Measurements from ENCODE around the gene TLE1.

Gene TLE1

DNA sequence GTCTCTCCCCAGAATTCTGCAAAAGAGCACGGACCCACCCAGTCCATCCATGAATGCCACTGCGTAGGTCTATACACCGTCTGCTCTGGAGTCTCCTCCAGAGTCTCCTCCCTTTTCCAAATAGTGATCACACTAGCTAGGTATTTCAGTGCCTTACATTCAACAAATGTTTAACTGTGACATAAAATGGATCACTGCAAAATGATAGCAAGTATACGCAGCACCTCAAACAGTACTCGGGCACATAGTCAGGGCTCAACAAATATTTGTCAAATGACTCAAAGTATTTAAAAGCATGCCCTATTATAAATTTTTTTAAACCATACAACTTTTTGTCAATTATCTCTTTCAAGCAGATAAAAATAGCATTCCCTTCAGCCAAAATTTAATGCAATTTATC is 60.5 kb downstream of the TLE1 start:
- TF ChIP-seq CTCF (IDR thresholded peaks at IDR 0.05; ENCODE audit: insufficient read depth, missing control alignments), result no peak
- no peak for DNase-seq (ENCODE audit: insufficient read length, low spot score)
- FAIRE-seq, result no peak

DNA sequence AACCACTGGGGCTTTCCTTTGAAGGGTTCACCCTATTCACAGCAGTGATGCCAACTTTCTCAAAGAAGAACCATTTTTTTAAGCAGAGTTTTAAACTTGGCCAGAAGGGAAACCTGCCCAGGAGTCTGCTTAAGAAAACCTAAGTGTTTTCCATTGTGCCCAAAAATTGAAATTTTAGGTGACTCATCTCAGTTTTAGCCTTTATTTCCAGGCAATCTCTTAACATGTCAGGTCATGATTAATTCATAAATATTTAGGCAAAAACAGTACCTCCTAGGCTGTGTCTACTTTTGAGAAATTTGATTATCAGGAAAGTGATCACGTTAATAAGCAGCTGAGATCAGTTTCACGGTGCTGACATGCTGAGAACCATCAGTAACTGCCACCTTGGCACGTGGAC is 61.9 kb downstream of the TLE1 start:
- no peak for TF ChIP-seq CTCF (IDR thresholded peaks at IDR 0.05; ENCODE audit: insufficient read depth, missing control alignments)
- no peak for FAIRE-seq
- DNase-seq (ENCODE audit: insufficient read length, low spot score), result no peak

GRCh38 chr9:81626511-81626910 is 62.8 kb downstream of the TLE1 start:
- DNase-seq (ENCODE audit: insufficient read length, low spot score) (no peak), FAIRE-seq (no peak)
- no peak for TF ChIP-seq CTCF (IDR thresholded peaks at IDR 0.05; ENCODE audit: insufficient read depth, missing control alignments)

DNA sequence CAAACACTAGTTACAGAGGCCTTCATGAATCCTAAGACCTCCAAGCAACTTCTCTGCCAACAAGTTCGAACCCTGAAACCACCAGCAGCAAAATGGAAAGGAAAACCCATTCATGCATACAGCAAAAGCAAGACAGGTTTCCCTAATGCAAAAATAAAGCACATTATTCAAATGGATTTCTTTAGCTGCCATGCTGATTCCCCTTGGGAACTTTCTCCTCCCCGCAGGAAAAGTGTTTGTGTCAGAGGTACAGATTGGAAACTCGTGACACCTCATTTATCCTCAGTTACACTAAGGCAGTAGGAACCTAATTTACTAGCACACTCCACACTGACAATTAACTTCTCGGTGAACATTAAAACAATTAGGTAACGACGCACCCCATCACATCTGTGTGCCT is 63.4 kb downstream of the TLE1 start:
- no peak for TF ChIP-seq CTCF (IDR thresholded peaks at IDR 0.05; ENCODE audit: insufficient read depth, missing control alignments)
- DNase-seq (ENCODE audit: insufficient read length, low spot score) (no peak), FAIRE-seq (no peak)

- DNase-seq (ENCODE audit: insufficient read length, low spot score), result no peak
- FAIRE-seq, result no peak
- no peak for TF ChIP-seq CTCF (IDR thresholded peaks at IDR 0.05; ENCODE audit: insufficient read depth, missing control alignments)
Measured at GRCh38 chr9:81623778-81624177, 65.6 kb downstream of the TLE1 start.

DNA sequence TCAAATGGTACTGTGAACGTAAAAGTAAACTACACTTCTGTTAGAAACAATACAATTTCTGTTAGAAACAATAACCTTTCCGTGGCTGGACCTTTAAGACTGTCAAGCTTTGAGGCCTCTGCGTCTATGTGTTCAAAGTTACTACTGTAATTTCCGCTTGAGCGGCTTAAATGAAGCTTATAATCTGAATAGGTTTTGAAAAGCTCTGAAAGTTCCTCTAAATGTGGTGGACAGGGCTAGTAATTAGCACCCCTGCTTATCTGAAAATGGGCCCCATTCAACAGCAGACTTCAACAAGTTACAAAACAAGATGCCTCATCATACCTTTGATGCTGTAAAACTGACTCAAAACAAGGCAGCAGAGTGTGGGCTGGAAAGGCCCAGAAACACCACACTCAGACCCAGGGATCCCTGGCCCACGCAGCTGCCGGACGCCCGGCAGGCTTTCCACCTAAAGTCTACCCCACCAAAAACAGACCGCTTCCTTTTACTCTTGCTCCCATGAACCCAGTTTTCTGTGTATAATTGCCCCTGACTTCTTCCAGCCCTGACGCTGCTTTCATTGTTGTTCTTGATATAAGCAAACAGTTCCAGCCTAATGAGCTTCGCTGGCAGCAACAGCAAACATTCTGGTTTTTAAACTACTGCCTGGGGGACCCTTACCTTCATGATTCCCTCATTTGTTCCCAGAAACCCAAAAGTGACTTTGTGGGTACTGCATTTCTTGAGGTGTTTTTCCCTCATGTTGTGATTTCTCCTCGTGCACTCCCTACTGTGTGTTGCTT is 66.7 kb downstream of the TLE1 start:
- TF ChIP-seq CTCF (IDR thresholded peaks at IDR 0.05; ENCODE audit: insufficient read depth, missing control alignments), result no peak
- no peak for FAIRE-seq
- no peak for DNase-seq (ENCODE audit: insufficient read length, low spot score)

- no peak for DNase-seq (ENCODE audit: insufficient read length, low spot score)
- TF ChIP-seq CTCF (IDR thresholded peaks at IDR 0.05; ENCODE audit: insufficient read depth, missing control alignments), result no peak
- FAIRE-seq, result no peak
Measured at GRCh38 chr9:81621785-81622259, 67.5 kb downstream of the TLE1 start.

Data from D721Med (cell line).